ENCODE data around the gene DGKH.

Gene DGKH

GRCh38 chr13:42041011-42041683, 7.3 kb upstream of the DGKH start:
- Histone ChIP-seq H3K9me3 (ENCODE audit: control insufficient read depth in 1 of 2, low read length in 2 of 2) (no peaks in the 10 kb centered on the region), H3K36me3 (ENCODE audit: control insufficient read depth in 1 of 2, insufficient read depth in 2 of 2, low read length in 2 of 2) (no peaks in the 10 kb centered on the region), H3K27ac (ENCODE audit: low read length) (peak overlapping the region; percentile 13), H3K4me3 (ENCODE audit: low read depth in 1 of 2, low read length in 2 of 2) (peak overlapping the region; percentile 70 to 84), H3K4me1 (ENCODE audit: control insufficient read depth in 1 of 2, insufficient read depth in 2 of 2, low read length in 2 of 2) (peaks cover 0 to 7% of the 10 kb centered on the region in 2 donors), H3K27me3 (ENCODE audit: low read depth, low read length) (no peaks in the 10 kb centered on the region)

DNA sequence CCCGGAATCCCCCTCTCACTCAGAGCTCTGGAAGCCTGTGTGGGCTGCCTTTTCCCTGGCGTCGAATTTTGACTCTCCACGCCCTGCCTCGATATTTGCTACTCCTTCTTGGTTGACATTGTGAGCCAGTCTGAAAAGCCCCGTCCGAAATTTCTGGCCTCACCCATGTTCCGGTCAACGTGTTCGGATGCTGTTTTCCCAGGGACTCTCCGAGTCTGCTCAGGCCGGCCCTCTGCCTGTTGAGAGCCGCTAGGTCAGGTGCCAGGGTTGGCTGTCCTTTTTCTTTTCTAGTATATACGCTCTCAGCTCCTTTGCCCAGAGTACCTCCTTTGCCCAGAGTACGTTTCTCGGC, 6.8 kb upstream of the DGKH start:
- H3K27ac ChIP-seq (ENCODE audit: low read length), result peak overlapping the region; percentile 13
- peak overlapping the region; percentile 70 to 84 for H3K4me3 ChIP-seq (ENCODE audit: low read depth in 1 of 2, low read length in 2 of 2)
- H3K36me3 ChIP-seq (ENCODE audit: control insufficient read depth in 1 of 2, insufficient read depth in 2 of 2, low read length in 2 of 2), result no peaks in the 10 kb centered on the region
- H3K27me3 ChIP-seq (ENCODE audit: low read depth, low read length), result no peaks in the 10 kb centered on the region
- H3K4me1 ChIP-seq (ENCODE audit: control insufficient read depth in 1 of 2, insufficient read depth in 2 of 2, low read length in 2 of 2), result peaks cover 0 to 7% of the 10 kb centered on the region in 2 donors
- no peaks in the 10 kb centered on the region for H3K9me3 ChIP-seq (ENCODE audit: control insufficient read depth in 1 of 2, low read length in 2 of 2)

GRCh38 chr13:42043676-42044075, 4.8 kb upstream of the DGKH start:
- H3K4me1 ChIP-seq (ENCODE audit: control insufficient read depth in 1 of 2, insufficient read depth in 2 of 2, low read length in 2 of 2), result peaks cover 5 to 13% of the 10 kb centered on the region in 2 donors
- H3K27me3 ChIP-seq (ENCODE audit: low read depth, low read length), result no peaks in the 10 kb centered on the region
- H3K9me3 ChIP-seq (ENCODE audit: control insufficient read depth in 1 of 2, low read length in 2 of 2), result no peaks in the 10 kb centered on the region
- H3K4me3 ChIP-seq (ENCODE audit: low read depth in 1 of 2, low read length in 2 of 2), result no peak overlapping the region
- no peaks in the 10 kb centered on the region for H3K36me3 ChIP-seq (ENCODE audit: control insufficient read depth in 1 of 2, insufficient read depth in 2 of 2, low read length in 2 of 2)
- no peak overlapping the region for H3K27ac ChIP-seq (ENCODE audit: low read length)

DNA sequence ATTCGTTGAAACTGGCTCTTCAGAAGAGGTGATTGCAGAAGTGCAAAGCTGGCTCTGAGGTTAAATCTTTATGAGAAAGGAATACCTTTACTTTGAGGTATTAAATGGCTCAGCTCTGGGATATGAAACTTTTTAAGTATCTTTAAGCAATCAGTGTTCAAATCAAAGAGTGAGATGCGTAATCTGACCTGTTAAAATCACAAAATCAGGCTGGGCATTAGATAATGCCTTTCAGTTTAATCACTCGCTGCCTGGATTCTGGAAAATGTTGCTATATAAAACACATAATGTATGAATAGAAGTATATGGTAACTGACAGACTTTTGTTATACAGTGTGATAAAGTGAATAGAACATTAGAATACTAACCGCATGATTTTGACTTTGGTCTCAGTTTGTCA, 2.0 kb upstream of the DGKH start:
- Histone ChIP-seq H3K4me3 (ENCODE audit: low read depth in 1 of 2, low read length in 2 of 2) (no peak overlapping the region), H3K9me3 (ENCODE audit: control insufficient read depth in 1 of 2, low read length in 2 of 2) (no peaks in the 10 kb centered on the region), H3K36me3 (ENCODE audit: control insufficient read depth in 1 of 2, insufficient read depth in 2 of 2, low read length in 2 of 2) (no peaks in the 10 kb centered on the region), H3K27me3 (ENCODE audit: low read depth, low read length) (no peaks in the 10 kb centered on the region), H3K27ac (ENCODE audit: low read length) (no peak overlapping the region), H3K4me1 (ENCODE audit: control insufficient read depth in 1 of 2, insufficient read depth in 2 of 2, low read length in 2 of 2) (peaks cover 5 to 6% of the 10 kb centered on the region in 2 donors)

GRCh38 chr13:42047561-42048341, 697 bp upstream of the DGKH start:
- Histone ChIP-seq H3K27ac (ENCODE audit: low read length) (peak overlapping the region; percentile 86), H3K4me3 (ENCODE audit: low read depth in 1 of 2, low read length in 2 of 2) (peak overlapping the region; percentile 78 to 89), H3K36me3 (ENCODE audit: control insufficient read depth in 1 of 2, insufficient read depth in 2 of 2, low read length in 2 of 2) (no peaks in the 10 kb centered on the region), H3K9me3 (ENCODE audit: control insufficient read depth in 1 of 2, low read length in 2 of 2) (no peaks in the 10 kb centered on the region), H3K4me1 (ENCODE audit: control insufficient read depth in 1 of 2, insufficient read depth in 2 of 2, low read length in 2 of 2) (peaks cover 5 to 6% of the 10 kb centered on the region in 2 donors), H3K27me3 (ENCODE audit: low read depth, low read length) (no peaks in the 10 kb centered on the region)

GRCh38 chr13:42048684-42049453, 421 bp downstream of the DGKH start:
- no peaks in the 10 kb centered on the region for H3K36me3 ChIP-seq (ENCODE audit: control insufficient read depth in 1 of 2, insufficient read depth in 2 of 2, low read length in 2 of 2)
- peaks cover 5 to 6% of the 10 kb centered on the region in 2 donors for H3K4me1 ChIP-seq (ENCODE audit: control insufficient read depth in 1 of 2, insufficient read depth in 2 of 2, low read length in 2 of 2)
- peak overlapping the region; percentile 86 to 89 for H3K4me3 ChIP-seq (ENCODE audit: low read depth in 1 of 2, low read length in 2 of 2)
- no peaks in the 10 kb centered on the region for H3K9me3 ChIP-seq (ENCODE audit: control insufficient read depth in 1 of 2, low read length in 2 of 2)
- peak overlapping the region; percentile 86 for H3K27ac ChIP-seq (ENCODE audit: low read length)
- H3K27me3 ChIP-seq (ENCODE audit: low read depth, low read length), result no peaks in the 10 kb centered on the region

GRCh38 chr13:42049454-42049813, 986 bp downstream of the DGKH start:
- no peaks in the 10 kb centered on the region for H3K27me3 ChIP-seq (ENCODE audit: low read depth, low read length)
- H3K36me3 ChIP-seq (ENCODE audit: control insufficient read depth in 1 of 2, insufficient read depth in 2 of 2, low read length in 2 of 2), result no peaks in the 10 kb centered on the region
- peak overlapping the region; percentile 86 to 89 for H3K4me3 ChIP-seq (ENCODE audit: low read depth in 1 of 2, low read length in 2 of 2)
- no peaks in the 10 kb centered on the region for H3K9me3 ChIP-seq (ENCODE audit: control insufficient read depth in 1 of 2, low read length in 2 of 2)
- H3K27ac ChIP-seq (ENCODE audit: low read length), result peak overlapping the region; percentile 60
- H3K4me1 ChIP-seq (ENCODE audit: control insufficient read depth in 1 of 2, insufficient read depth in 2 of 2, low read length in 2 of 2), result peaks cover 5 to 6% of the 10 kb centered on the region in 2 donors

DNA sequence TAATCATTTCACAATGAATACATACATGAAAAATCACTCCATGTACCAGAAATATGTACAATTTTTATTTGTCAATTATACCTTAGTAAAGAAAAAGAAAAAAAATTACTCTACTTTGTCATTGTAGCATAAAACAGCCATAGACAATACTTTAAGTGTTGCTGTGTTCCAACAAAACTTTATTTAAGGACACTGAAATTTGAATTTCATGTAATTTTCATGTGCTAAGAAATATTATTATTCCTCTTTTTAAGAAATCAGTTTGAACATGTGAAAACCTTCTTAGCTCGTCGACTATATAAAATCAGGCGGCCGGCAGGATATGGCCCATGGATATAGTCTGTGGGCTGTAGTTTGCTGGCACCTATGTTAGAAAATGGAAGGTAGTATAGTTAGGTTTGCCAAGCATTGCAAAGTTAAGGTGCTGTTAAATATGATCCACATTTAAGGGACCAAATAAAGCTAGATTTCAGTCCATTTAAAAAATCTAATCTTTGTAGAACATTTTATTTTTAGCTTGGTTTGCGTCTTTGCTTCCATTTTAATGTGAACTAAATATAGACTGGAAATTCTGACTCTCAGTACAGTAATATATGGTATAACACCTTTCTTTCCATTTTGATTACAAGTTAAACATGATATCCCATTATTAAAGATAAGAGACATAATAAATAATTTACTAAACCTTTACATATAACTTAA, 6.5 kb downstream of the DGKH start:
- H3K4me3 ChIP-seq (ENCODE audit: low read depth in 1 of 2, low read length in 2 of 2), result no peak overlapping the region
- H3K36me3 ChIP-seq (ENCODE audit: control insufficient read depth in 1 of 2, insufficient read depth in 2 of 2, low read length in 2 of 2), result peaks cover 3 to 6% of the 10 kb centered on the region in 2 donors
- no peak overlapping the region for H3K27ac ChIP-seq (ENCODE audit: low read length)
- no peaks in the 10 kb centered on the region for H3K27me3 ChIP-seq (ENCODE audit: low read depth, low read length)
- peaks cover 0 to 4% of the 10 kb centered on the region in 2 donors for H3K9me3 ChIP-seq (ENCODE audit: control insufficient read depth in 1 of 2, low read length in 2 of 2)
- peaks cover 0 to 4% of the 10 kb centered on the region in 2 donors for H3K4me1 ChIP-seq (ENCODE audit: control insufficient read depth in 1 of 2, insufficient read depth in 2 of 2, low read length in 2 of 2)

DNA sequence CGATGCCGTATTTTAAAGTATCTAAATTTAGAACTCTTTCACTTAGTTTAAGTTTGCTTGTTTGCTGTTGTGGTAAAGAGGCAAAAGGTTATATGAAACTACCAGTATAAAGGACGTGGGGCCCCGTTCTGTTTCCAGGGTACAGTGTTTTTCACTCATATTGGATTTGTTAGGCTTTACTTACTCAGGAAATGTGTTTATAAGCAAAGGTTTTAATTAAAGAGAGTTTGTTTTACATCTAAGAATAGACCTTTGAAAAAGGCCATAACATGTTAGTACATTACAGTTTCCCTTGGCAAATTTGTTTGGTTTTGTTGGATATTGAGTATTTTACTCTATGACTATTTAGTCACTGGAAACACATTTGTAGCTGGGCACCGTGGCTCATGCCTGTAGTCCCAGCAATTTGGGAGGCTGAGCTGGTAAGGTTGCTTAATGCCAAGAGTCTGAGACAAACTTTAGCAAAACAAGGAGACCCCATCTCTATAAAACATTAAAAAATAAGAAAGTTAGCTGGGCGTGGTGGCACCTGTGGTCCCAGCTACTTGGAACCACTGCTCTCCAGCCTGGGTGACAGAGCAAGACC, 7.1 kb downstream of the DGKH start:
- H3K4me3 ChIP-seq (ENCODE audit: low read depth in 1 of 2, low read length in 2 of 2), result no peak overlapping the region
- peaks cover 4 to 6% of the 10 kb centered on the region in 2 donors for H3K36me3 ChIP-seq (ENCODE audit: control insufficient read depth in 1 of 2, insufficient read depth in 2 of 2, low read length in 2 of 2)
- no peak overlapping the region for H3K27ac ChIP-seq (ENCODE audit: low read length)
- H3K4me1 ChIP-seq (ENCODE audit: control insufficient read depth in 1 of 2, insufficient read depth in 2 of 2, low read length in 2 of 2), result peaks cover 0 to 4% of the 10 kb centered on the region in 2 donors
- H3K9me3 ChIP-seq (ENCODE audit: control insufficient read depth in 1 of 2, low read length in 2 of 2), result peaks cover 0 to 4% of the 10 kb centered on the region in 2 donors
- H3K27me3 ChIP-seq (ENCODE audit: low read depth, low read length), result no peaks in the 10 kb centered on the region

DNA sequence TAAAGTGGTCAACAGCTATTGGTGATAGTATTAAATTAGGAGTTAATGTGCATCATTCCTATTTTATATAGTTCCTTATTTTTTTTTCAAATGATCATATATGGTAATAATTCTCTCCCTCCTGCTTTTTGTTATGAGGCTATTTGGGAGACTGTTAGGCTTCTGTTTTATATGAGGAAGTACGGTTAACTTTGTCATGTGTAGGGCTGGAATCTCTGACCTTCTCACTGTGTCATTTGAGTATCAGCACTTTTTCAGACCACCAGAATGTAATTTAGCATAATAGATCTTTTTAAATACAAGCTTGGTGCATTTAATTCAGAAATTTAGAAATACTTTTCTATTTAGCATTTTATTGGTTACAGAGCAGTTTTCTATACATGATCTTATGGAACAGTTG, 7.7 kb downstream of the DGKH start:
- no peak overlapping the region for H3K27ac ChIP-seq (ENCODE audit: low read length)
- H3K9me3 ChIP-seq (ENCODE audit: control insufficient read depth in 1 of 2, low read length in 2 of 2), result peaks cover 0 to 4% of the 10 kb centered on the region in 2 donors
- no peaks in the 10 kb centered on the region for H3K27me3 ChIP-seq (ENCODE audit: low read depth, low read length)
- peaks cover 0 to 4% of the 10 kb centered on the region in 2 donors for H3K4me1 ChIP-seq (ENCODE audit: control insufficient read depth in 1 of 2, insufficient read depth in 2 of 2, low read length in 2 of 2)
- no peak overlapping the region for H3K4me3 ChIP-seq (ENCODE audit: low read depth in 1 of 2, low read length in 2 of 2)
- H3K36me3 ChIP-seq (ENCODE audit: control insufficient read depth in 1 of 2, insufficient read depth in 2 of 2, low read length in 2 of 2), result peaks cover 6 to 7% of the 10 kb centered on the region in 2 donors
